HepG2 (cell line): ENCODE data around the gene RNF208. TPM values are rescaled to one million over a fixed set of nuclear protein-coding genes. Genes with fewer than 3 reads are reported as not detected.
A peak's percentile ranks its signal among the peaks of the same experiment; 100 is the strongest.

ENCODE experiments used
- BCL6 ChIP-seq: IDR thresholded peaks from 2 replicates; pipeline ENCODE4 v1.6.1; 2016; ENCODE audit warnings: missing genetic modification reagents, missing compliant biosample characterization
- BRCA1 ChIP-seq: sonication (generic); formaldehyde crosslinking; IDR thresholded peaks from 2 replicates; pipeline ENCODE4 v1.4.0; 2020; ENCODE audit warnings: missing genetic modification reagents
- HNRNPLL ChIP-seq: fragments of 200-400 bp; formaldehyde crosslinking; IDR thresholded peaks from 2 replicates; pipeline ENCODE4 v1.6.1; 2017; ENCODE audit warnings: mild to moderate bottlenecking, low read depth, low read length; ENCODE audit not compliant: poor library complexity, severe bottlenecking
- KDM5B ChIP-seq: sonication (generic); formaldehyde crosslinking; IDR thresholded peaks from 2 replicates; pipeline ENCODE4 v1.4.0; 2020; ENCODE audit warnings: missing genetic modification reagents, mild to moderate bottlenecking, borderline replicate concordance
- KMT2A ChIP-seq: sonication (generic); formaldehyde crosslinking; IDR thresholded peaks from 2 replicates; pipeline ENCODE4 v1.4.0; 2020; ENCODE audit warnings: missing genetic modification reagents
- MAZ ChIP-seq, 2 experiments: sonication (generic) in 1 of 2; formaldehyde crosslinking in 1 of 2; IDR thresholded peaks; 2 replicates each; pipeline versions ENCODE4 v1.5.0 to v1.6.1; 2012 to 2020; ENCODE audit warnings: low read depth in 2 of 2, mild to moderate bottlenecking in 2 of 2, borderline replicate concordance in 1 of 2, improper control_type of control experiment in 1 of 2, low read length in 1 of 2, missing genetic modification reagents in 1 of 2, moderate library complexity in 1 of 2
- NFRKB ChIP-seq: fragments of 450-650 bp; IDR thresholded peaks from 2 replicates; pipeline ENCODE4 v1.6.1; 2017
- SYNCRIP ChIP-seq: fragments of 200-400 bp; formaldehyde crosslinking; IDR thresholded peaks from 2 replicates; pipeline ENCODE4 v1.6.1; 2018; ENCODE audit warnings: mild to moderate bottlenecking, low read depth, low read length; ENCODE audit not compliant: insufficient read depth
- TOPORS ChIP-seq: sonication (generic); formaldehyde crosslinking; IDR thresholded peaks from 2 replicates; pipeline ENCODE4 v1.8.0; 2023; ENCODE audit warnings: mild to moderate bottlenecking, missing genetic modification reagents
- ZEB1 ChIP-seq: IDR thresholded peaks from 2 replicates; pipeline ENCODE4 v1.6.1; 2012; ENCODE audit warnings: mild to moderate bottlenecking, low read depth, inconsistent platforms; ENCODE audit not compliant: insufficient replicate concordance
- ZNF180 ChIP-seq: sonication (generic); formaldehyde crosslinking; IDR thresholded peaks from 2 replicates; pipeline ENCODE4 v1.4.0; 2020; ENCODE audit warnings: low read depth, missing genetic modification reagents, borderline replicate concordance
- ZNF282 ChIP-seq: fragments of 450-650 bp; IDR thresholded peaks from 2 replicates; pipeline ENCODE4 v1.6.1; 2018; ENCODE audit not compliant: partially characterized antibody
- ZNF383 ChIP-seq: sonication (generic); formaldehyde crosslinking; IDR thresholded peaks from 2 replicates; pipeline ENCODE4 v1.4.0; 2020; ENCODE audit warnings: missing genetic modification reagents, mild to moderate bottlenecking, borderline replicate concordance
- ZNF441 ChIP-seq: sonication (generic); formaldehyde crosslinking; IDR thresholded peaks from 2 replicates; pipeline ENCODE4 v1.7.0; 2021; ENCODE audit warnings: missing genetic modification reagents, borderline replicate concordance
- ZNF7 ChIP-seq: IDR thresholded peaks from 2 replicates; pipeline ENCODE4 v1.6.1; 2016; ENCODE audit warnings: missing biosample characterization, missing genetic modification reagents
- ZNF737 ChIP-seq: sonication (generic); formaldehyde crosslinking; IDR thresholded peaks from 2 replicates; pipeline ENCODE4 v1.5.0; 2020; ENCODE audit warnings: missing genetic modification reagents, mild to moderate bottlenecking, borderline replicate concordance
- ZSCAN12 ChIP-seq: sonication (generic); formaldehyde crosslinking; IDR thresholded peaks from 2 replicates; pipeline ENCODE4 v1.9.0; 2021; ENCODE audit warnings: mild to moderate bottlenecking, missing genetic modification reagents
- ZSCAN30 ChIP-seq: sonication (generic); formaldehyde crosslinking; IDR thresholded peaks from 2 replicates; pipeline ENCODE4 v1.5.0; 2020; ENCODE audit warnings: mild to moderate bottlenecking, missing genetic modification reagents
- polyA plus RNA-seq, 8 experiments: library from polyadenylated mRNA; depleted of rRNA in 3 of 8; stranded (reverse) in 7 of 8; unstranded in 1 of 8; fragments of >200 nt; fragmentation: Illumina TruSeq in 4 of 8; extraction: Trizol in 4 of 8; gene quantifications; 2 replicates each; pipeline versions ENCODE4 v1.2.1 to v1.2.3, GENCODE V29; 2011 to 2016; ENCODE audit warnings: low read depth in 4 of 8, missing spikeins in 1 of 8, mixed read lengths in 1 of 8; ENCODE audit not compliant: insufficient read depth in 1 of 8
- total RNA-seq, 5 experiments: library from RNA; depleted of rRNA; stranded (reverse); fragments of >200 nt; fragmentation: Illumina TruSeq; extraction: Trizol; gene quantifications; 2 replicates each; pipeline ENCODE4 v1.2.3, GENCODE V29; 2016; ENCODE audit warnings: low read depth in 1 of 5
- TF ChIP-seq, protein P1 (sequence below): sonication (generic); formaldehyde crosslinking; IDR thresholded peaks from 2 replicates; pipeline ENCODE4 v1.4.0; 2020; ENCODE audit warnings: mild to moderate bottlenecking, missing genetic modification reagents
- TF ChIP-seq, protein P2 (sequence below): sonication (generic); formaldehyde crosslinking; IDR thresholded peaks from 2 replicates; pipeline ENCODE4 v1.5.0; 2020; ENCODE audit warnings: mild to moderate bottlenecking, missing genetic modification reagents, moderate library complexity
- TF ChIP-seq, protein P3 (sequence below): sonication (generic); formaldehyde crosslinking; IDR thresholded peaks from 2 replicates; pipeline ENCODE4 v1.4.0; 2020; ENCODE audit warnings: missing genetic modification reagents
- TF ChIP-seq, protein P4 (sequence below): sonication (generic); formaldehyde crosslinking; IDR thresholded peaks from 2 replicates; pipeline ENCODE4 v1.9.0; 2022; ENCODE audit warnings: missing genetic modification reagents, mild to moderate bottlenecking, borderline replicate concordance

Gene RNF208
- total and polyA plus RNA-seq, 2 of the 13 experiments (the other 11 are each of a cell fraction or from before 2014, with no cell fraction given): 1.6 to 2.1 TPM

DNA sequence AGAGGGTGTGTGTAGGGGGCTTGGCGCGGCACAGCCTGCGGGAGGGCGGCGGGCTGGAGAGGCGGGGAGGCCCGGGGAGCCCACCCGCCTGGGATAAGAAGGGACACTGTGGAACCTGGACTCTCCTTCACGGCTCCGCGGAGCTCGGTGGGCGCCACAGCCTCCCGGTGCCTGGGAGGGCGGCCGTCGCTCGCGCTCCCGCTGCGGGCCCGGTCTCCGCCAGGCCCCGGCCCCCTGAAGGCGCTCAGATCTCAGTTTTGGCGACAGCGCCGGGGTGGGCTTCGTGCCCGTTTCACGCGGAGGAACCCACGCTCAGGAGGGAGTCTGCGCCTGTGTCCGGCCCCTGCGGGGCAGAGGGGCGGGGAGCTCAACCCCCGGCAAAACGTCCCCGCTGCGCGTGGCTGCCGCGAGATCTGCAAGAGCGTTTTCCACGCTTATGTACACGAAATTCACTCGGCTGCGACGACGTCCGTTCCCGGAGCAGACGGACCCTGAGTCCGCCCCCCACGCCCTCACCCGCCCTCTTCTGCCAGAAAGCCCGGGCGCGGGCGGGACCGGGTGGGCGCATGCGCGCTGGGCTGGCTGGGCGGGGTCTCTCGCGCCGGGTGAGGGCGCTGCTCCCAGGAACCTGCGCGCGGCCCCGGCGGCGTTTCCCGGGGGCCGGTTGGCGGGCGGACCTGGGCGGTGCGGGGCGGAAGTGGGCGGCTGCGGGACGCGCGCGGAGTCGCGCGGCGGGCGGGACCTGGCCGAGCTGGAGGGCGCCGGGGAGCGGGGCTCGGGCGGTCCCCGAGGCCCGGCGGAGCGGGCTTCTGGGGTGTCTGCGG lies 32.8 kb upstream of the RNF208 start, which contains the start of gene NELFB (continued):
- TF ChIP-seq, protein P1, sequence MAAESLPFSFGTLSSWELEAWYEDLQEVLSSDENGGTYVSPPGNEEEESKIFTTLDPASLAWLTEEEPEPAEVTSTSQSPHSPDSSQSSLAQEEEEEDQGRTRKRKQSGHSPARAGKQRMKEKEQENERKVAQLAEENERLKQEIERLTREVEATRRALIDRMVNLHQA (CRISPR knock-in tag): 0 out of 2 replicates have a peak, but pooled peaks have one; percentile 31
- TF ChIP-seq ZNF383 (CRISPR knock-in tag): no peak
- peak; percentile 40; the same call in 1 of the 2 replicates for TF ChIP-seq TOPORS (CRISPR knock-in tag)
- TF ChIP-seq BRCA1: no peak
- peak; percentile 55 for TF ChIP-seq HNRNPLL
- TF ChIP-seq ZEB1: peak; percentile 21
- TF ChIP-seq, protein P2, sequence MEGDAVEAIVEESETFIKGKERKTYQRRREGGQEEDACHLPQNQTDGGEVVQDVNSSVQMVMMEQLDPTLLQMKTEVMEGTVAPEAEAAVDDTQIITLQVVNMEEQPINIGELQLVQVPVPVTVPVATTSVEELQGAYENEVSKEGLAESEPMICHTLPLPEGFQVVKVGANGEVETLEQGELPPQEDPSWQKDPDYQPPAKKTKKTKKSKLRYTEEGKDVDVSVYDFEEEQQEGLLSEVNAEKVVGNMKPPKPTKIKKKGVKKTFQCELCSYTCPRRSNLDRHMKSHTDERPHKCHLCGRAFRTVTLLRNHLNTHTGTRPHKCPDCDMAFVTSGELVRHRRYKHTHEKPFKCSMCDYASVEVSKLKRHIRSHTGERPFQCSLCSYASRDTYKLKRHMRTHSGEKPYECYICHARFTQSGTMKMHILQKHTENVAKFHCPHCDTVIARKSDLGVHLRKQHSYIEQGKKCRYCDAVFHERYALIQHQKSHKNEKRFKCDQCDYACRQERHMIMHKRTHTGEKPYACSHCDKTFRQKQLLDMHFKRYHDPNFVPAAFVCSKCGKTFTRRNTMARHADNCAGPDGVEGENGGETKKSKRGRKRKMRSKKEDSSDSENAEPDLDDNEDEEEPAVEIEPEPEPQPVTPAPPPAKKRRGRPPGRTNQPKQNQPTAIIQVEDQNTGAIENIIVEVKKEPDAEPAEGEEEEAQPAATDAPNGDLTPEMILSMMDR (CRISPR knock-in tag): peak; percentile 50
- peak; percentile 32; the same call in 1 of the 2 replicates for TF ChIP-seq ZSCAN12 (CRISPR knock-in tag)
- TF ChIP-seq ZNF737 (CRISPR knock-in tag): no peak
- TF ChIP-seq, protein P3, sequence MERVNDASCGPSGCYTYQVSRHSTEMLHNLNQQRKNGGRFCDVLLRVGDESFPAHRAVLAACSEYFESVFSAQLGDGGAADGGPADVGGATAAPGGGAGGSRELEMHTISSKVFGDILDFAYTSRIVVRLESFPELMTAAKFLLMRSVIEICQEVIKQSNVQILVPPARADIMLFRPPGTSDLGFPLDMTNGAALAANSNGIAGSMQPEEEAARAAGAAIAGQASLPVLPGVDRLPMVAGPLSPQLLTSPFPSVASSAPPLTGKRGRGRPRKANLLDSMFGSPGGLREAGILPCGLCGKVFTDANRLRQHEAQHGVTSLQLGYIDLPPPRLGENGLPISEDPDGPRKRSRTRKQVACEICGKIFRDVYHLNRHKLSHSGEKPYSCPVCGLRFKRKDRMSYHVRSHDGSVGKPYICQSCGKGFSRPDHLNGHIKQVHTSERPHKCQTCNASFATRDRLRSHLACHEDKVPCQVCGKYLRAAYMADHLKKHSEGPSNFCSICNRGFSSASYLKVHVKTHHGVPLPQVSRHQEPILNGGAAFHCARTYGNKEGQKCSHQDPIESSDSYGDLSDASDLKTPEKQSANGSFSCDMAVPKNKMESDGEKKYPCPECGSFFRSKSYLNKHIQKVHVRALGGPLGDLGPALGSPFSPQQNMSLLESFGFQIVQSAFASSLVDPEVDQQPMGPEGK (CRISPR knock-in tag): 0 out of 2 replicates have a peak, but pooled peaks have one; percentile 58
- no peak for TF ChIP-seq NFRKB
- no peak for TF ChIP-seq KMT2A
- no peak for TF ChIP-seq SYNCRIP
- no peak for TF ChIP-seq ZNF7 (CRISPR knock-in tag)
- TF ChIP-seq MAZ (IDR thresholded peaks at IDR 0.05; ENCODE audit: borderline replicate concordance, low read depth, low read length): 0 out of 2 replicates have a peak, but pooled peaks have one; percentile 59
- no peak for TF ChIP-seq MAZ (CRISPR knock-in tag; IDR thresholded peaks at IDR 0.05; ENCODE audit: low read depth)
- TF ChIP-seq ZNF282: no peak
- peak; percentile 29; the same call in 1 of the 2 replicates for TF ChIP-seq KDM5B (CRISPR knock-in tag)
- TF ChIP-seq BCL6 (CRISPR knock-in tag): no peak
- no peak for TF ChIP-seq ZNF180
- TF ChIP-seq, protein P4, sequence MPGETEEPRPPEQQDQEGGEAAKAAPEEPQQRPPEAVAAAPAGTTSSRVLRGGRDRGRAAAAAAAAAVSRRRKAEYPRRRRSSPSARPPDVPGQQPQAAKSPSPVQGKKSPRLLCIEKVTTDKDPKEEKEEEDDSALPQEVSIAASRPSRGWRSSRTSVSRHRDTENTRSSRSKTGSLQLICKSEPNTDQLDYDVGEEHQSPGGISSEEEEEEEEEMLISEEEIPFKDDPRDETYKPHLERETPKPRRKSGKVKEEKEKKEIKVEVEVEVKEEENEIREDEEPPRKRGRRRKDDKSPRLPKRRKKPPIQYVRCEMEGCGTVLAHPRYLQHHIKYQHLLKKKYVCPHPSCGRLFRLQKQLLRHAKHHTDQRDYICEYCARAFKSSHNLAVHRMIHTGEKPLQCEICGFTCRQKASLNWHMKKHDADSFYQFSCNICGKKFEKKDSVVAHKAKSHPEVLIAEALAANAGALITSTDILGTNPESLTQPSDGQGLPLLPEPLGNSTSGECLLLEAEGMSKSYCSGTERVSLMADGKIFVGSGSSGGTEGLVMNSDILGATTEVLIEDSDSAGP (CRISPR knock-in tag): peak; percentile 15
- TF ChIP-seq ZNF441: no peak; the same call in 1 of the 2 replicates
- no peak for TF ChIP-seq ZSCAN30 (CRISPR knock-in tag)
